Esophagus muscularis mucosa (tissue), 4 donors: ENCODE results near the gene UVSSA. TPM values are rescaled to one million over a fixed set of nuclear protein-coding genes. Genes with fewer than 3 reads are reported as not detected.

Source experiments
- DNase-seq: peaks from one replicate; pipeline ENCODE4 v3.0.0-alpha.2; 2017; ENCODE audit errors: extremely low spot score
- H3K27ac ChIP-seq, 4 donors: fragments of 200-600 bp; sonication (generic); replicated peaks in 1 of 4; 1 replicate in 3 of 4; 2 replicates in 1 of 4; pipeline ENCODE4 v1.5.1; 2016 to 2019; ENCODE audit warnings: mild to moderate bottlenecking in 1 of 4
- H3K27me3 ChIP-seq, 4 donors: fragments of 200-600 bp; sonication (generic); one replicate each; pipeline versions ENCODE4 v1.5.1 to v1.6.0; 2016 to 2019
- H3K36me3 ChIP-seq, 4 donors: fragments of 200-600 bp; sonication (generic); one replicate each; pipeline ENCODE4 v1.5.1; 2016 to 2019
- H3K4me1 ChIP-seq, 4 donors: fragments of 200-600 bp; sonication (generic); one replicate each; pipeline ENCODE4 v1.5.1; 2016 to 2019
- H3K4me3 ChIP-seq, 4 donors: fragments of 200-600 bp; sonication (generic); 1 replicate in 2 of 4; 2 replicates in 2 of 4; pipeline ENCODE4 v1.5.1; 2016 to 2019; ENCODE audit warnings: mild to moderate bottlenecking in 4 of 4, moderate library complexity in 1 of 4
- H3K9me3 ChIP-seq, 4 donors: fragments of 200-600 bp; sonication (generic); 1 replicate in 3 of 4; 2 replicates in 1 of 4; pipeline ENCODE4 v1.5.1; 2016 to 2019
- CTCF ChIP-seq, 3 experiments: fragments of 200-600 bp in 2 of 3; fragments of 450-650 bp in 1 of 3; sonication (generic) in 2 of 3; IDR thresholded peaks; one replicate each; pipeline ENCODE4 v1.5.1; 2017 to 2019; ENCODE audit warnings: antibody characterized with exemption in 3 of 3, mild to moderate bottlenecking in 2 of 3, moderate library complexity in 1 of 3
- EP300 ChIP-seq: sonication (generic); formaldehyde crosslinking; IDR thresholded peaks from one replicate; pipeline ENCODE4 v1.6.1; 2017; ENCODE audit warnings: antibody characterized with exemption
- POLR2A ChIP-seq: fragments of 450-650 bp; IDR thresholded peaks from one replicate; pipeline ENCODE4 v1.6.1; 2017; ENCODE audit warnings: antibody characterized with exemption, moderate library complexity, mild to moderate bottlenecking, low read depth
- POLR2AphosphoS5 ChIP-seq, 2 donors: sonication (generic); formaldehyde crosslinking; IDR thresholded peaks; one replicate each; pipeline ENCODE4 v1.6.1; 2017; ENCODE audit warnings: antibody characterized with exemption in 2 of 2
- WGBS: methylation state at CpG from one replicate; pipeline ENCODE4 v1.1.5; 2018; 5-methylcytosine and 5-hydroxymethylcytosine counted together
- intact Hi-C: fragments of 100-400 bp; cut with DNase I; formaldehyde crosslinking; loops from one replicate; pipeline ENCODE4 v1.15.1; 2023
- total RNA-seq, 4 donors: library from RNA; depleted of rRNA; stranded (reverse); fragments of >200 nt; gene quantifications; one replicate each; pipeline versions ENCODE4 v1.1.0 to v1.2.1, GENCODE V29; 2016

UVSSA gene
- total RNA-seq, 4 donors from 2014 or later, result 8.9 to 16.5 (median 13.1) TPM

GRCh38 chr4:1312821-1313640, 34.0 kb upstream of the UVSSA start:
- Histone ChIP-seq H3K4me3 (no peak overlapping the region), H3K27me3 (no peaks in the 10 kb centered on the region), H3K4me1 (peaks cover 32 to 41% (median 37%) of the 10 kb centered on the region in 4 donors), H3K27ac (no peak overlapping the region), H3K9me3 (no peaks in the 10 kb centered on the region), H3K36me3 (peaks cover 44 to 66% (median 61%) of the 10 kb centered on the region in 4 donors)
- intact Hi-C loops, result no loop called here
- 93% methylated on average over 19 of the region's 20 CpGs for WGBS
- TF ChIP-seq EP300 (no peak), POLR2AphosphoS5 (IDR thresholded peaks at IDR 0.05) (no peak), POLR2A (no peak), CTCF (IDR thresholded peaks at IDR 0.05) (no peak)
- DNase-seq, result no peak

GRCh38 chr4:1315306-1315705, 31.7 kb upstream of the UVSSA start:
- no peak for TF ChIP-seq EP300
- TF ChIP-seq POLR2AphosphoS5 (IDR thresholded peaks at IDR 0.05), result no peak
- TF ChIP-seq CTCF (IDR thresholded peaks at IDR 0.05), result no peak
- no peak for TF ChIP-seq POLR2A
- no peaks in the 10 kb centered on the region for H3K9me3 ChIP-seq
- DNase-seq, result no peak
- H3K4me3 ChIP-seq, result no peak overlapping the region
- H3K4me1 ChIP-seq, result peaks cover 14 to 22% (median 18%) of the 10 kb centered on the region in 4 donors
- peaks cover 44 to 83% (median 77%) of the 10 kb centered on the region in 4 donors for H3K36me3 ChIP-seq
- no peak overlapping the region for H3K27ac ChIP-seq
- 92% methylated on average over 25 of the region's 28 CpGs for WGBS
- intact Hi-C loops, result no loop called here
- H3K27me3 ChIP-seq, result no peaks in the 10 kb centered on the region

GRCh38 chr4:1315836-1316536, 31.0 kb upstream of the UVSSA start:
- TF ChIP-seq POLR2AphosphoS5 (IDR thresholded peaks at IDR 0.05) (no peak), POLR2A (no peak), CTCF (IDR thresholded peaks at IDR 0.05) (no peak), EP300 (no peak)
- no peak for DNase-seq
- intact Hi-C loops, result no loop called here
- no peak overlapping the region for H3K27ac ChIP-seq
- H3K4me3 ChIP-seq, result no peak overlapping the region
- peaks cover 7 to 15% (median 11%) of the 10 kb centered on the region in 4 donors for H3K4me1 ChIP-seq
- no peaks in the 10 kb centered on the region for H3K9me3 ChIP-seq
- no peaks in the 10 kb centered on the region for H3K27me3 ChIP-seq
- peaks cover 44 to 90% (median 81%) of the 10 kb centered on the region in 4 donors for H3K36me3 ChIP-seq
- 78% methylated on average over 17 of the region's 27 CpGs for WGBS

GRCh38 chr4:1316537-1317168, 30.4 kb upstream of the UVSSA start:
- no peak for TF ChIP-seq EP300
- TF ChIP-seq CTCF (IDR thresholded peaks at IDR 0.05), result no peak
- H3K27me3 ChIP-seq, result no peaks in the 10 kb centered on the region

More at GRCh38 chr4:1316537-1317168, 30.4 kb upstream of the UVSSA start:
- Histone ChIP-seq H3K4me3 (no peak overlapping the region), H3K36me3 (peaks cover 47 to 94% (median 83%) of the 10 kb centered on the region in 4 donors), H3K27ac (no peak overlapping the region), H3K4me1 (peaks cover 1 to 8% (median 5%) of the 10 kb centered on the region in 4 donors), H3K9me3 (no peaks in the 10 kb centered on the region)
- intact Hi-C loops, result no loop called here
- 83% methylated on average over 13 of the region's 16 CpGs for WGBS
- DNase-seq, result no peak
